A549 (cell line): ENCODE measurements around the gene TAMM41. TPM values are rescaled to one million over a fixed set of nuclear protein-coding genes. Genes with fewer than 3 reads are reported as not detected.

Experiments
- ATAC-seq, 2 experiments: fragments of 200-7000 bp in 1 of 2; fragments of >200 bp in 1 of 2; cut with Nextera tagmentation in 1 of 2; cut with Tn5 transposase in 1 of 2; 3 replicates each; pipeline versions ENCODE4 v1.8.0 to v1.9.1; 2018 to 2020; ENCODE audit warnings: mild to moderate bottlenecking in 1 of 2, moderate library complexity in 1 of 2
- CTCF ChIA-PET: fragments of 300-600 bp; sonication (Branson Sonifier 250); formaldehyde crosslinking; extraction: SDS; loops from one replicate; lab custom pipeline; 2021; ENCODE audit warnings: antibody characterized with exemption, inconsistent platforms; lab: Yijun Ruan, JAX
- POLR2A ChIA-PET: fragments of 350-600 bp; formaldehyde crosslinking; extraction: SDS; loops from one replicate; lab custom pipeline; 2021; ENCODE audit warnings: antibody characterized with exemption, inconsistent platforms; lab: Yijun Ruan, JAX
- DNase-seq, 2 experiments: peaks; one replicate each; pipeline versions ENCODE4 v3.0.0 to v3.0.0-alpha.2; 2011 to 2016; ENCODE audit warnings: low read depth in 1 of 2, low spot score in 1 of 2
- FAIRE-seq: peaks from 2 replicates; lab custom pipeline; 2011; peaks lifted over from hg19 to GRCh38; lab: Jason Lieb, UNC
- H3K27ac ChIP-seq, 2 experiments: fragments of >200 bp; sonication (Bioruptor Twin); formaldehyde crosslinking; 3 replicates each; pipeline ENCODE4 v1.5.1; 2016 to 2017
- H3K4me1 ChIP-seq: fragments of >200 bp; sonication (Bioruptor Twin); formaldehyde crosslinking; 3 replicates; pipeline ENCODE4 v1.6.1; 2016
- H3K4me2 ChIP-seq: fragments of >200 bp; sonication (Bioruptor Twin); formaldehyde crosslinking; 3 replicates; pipeline ENCODE4 v1.6.1; 2016
- H3K4me3 ChIP-seq: fragments of >200 bp; sonication (Bioruptor Twin); formaldehyde crosslinking; 3 replicates; pipeline ENCODE4 v1.5.1; 2016
- H3K9me3 ChIP-seq: fragments of >200 bp; sonication (Bioruptor Twin); formaldehyde crosslinking; 3 replicates; pipeline ENCODE4 v1.6.1; 2016
- CBX2 ChIP-seq: fragments of 200-600 bp; sonication (generic); IDR thresholded peaks from 2 replicates; pipeline ENCODE4 v1.6.1; 2016; ENCODE audit warnings: low read depth, mild to moderate bottlenecking, borderline replicate concordance
- CEBPB ChIP-seq, 2 experiments: fragments of >200 bp in 1 of 2; sonication (Bioruptor Twin) in 1 of 2; formaldehyde crosslinking in 1 of 2; IDR thresholded peaks; 2 replicates each; pipeline ENCODE4 v1.6.1; 2012 to 2016
- EHMT2 ChIP-seq: fragments of 200-600 bp; sonication (generic); IDR thresholded peaks from 2 replicates; pipeline ENCODE4 v1.6.1; 2016; ENCODE audit warnings: antibody characterized with exemption, low read depth, mild to moderate bottlenecking, moderate library complexity
- FOXS1 ChIP-seq: fragments of 250-450 bp; sonication (Bioruptor Pico); IDR thresholded peaks from 2 replicates; pipeline ENCODE4 v1.5.0; 2020; ENCODE audit warnings: mild to moderate bottlenecking, moderate library complexity
- HDAC2 ChIP-seq: fragments of 200-600 bp; sonication (generic); IDR thresholded peaks from 2 replicates; pipeline ENCODE4 v1.6.1; 2016
- HMGXB4 ChIP-seq: fragments of 250-450 bp; sonication (Bioruptor Pico); IDR thresholded peaks from 2 replicates; pipeline ENCODE4 v1.5.0; 2021; ENCODE audit warnings: mild to moderate bottlenecking, moderate library complexity, borderline replicate concordance
- HOXA7 ChIP-seq: fragments of 250-450 bp; sonication (Bioruptor Pico); IDR thresholded peaks from 2 replicates; pipeline ENCODE4 v1.5.0; 2020; ENCODE audit warnings: mild to moderate bottlenecking, moderate library complexity
- HOXB13 ChIP-seq: fragments of 250-450 bp; sonication (Bioruptor Pico); IDR thresholded peaks from 2 replicates; pipeline ENCODE4 v1.5.0; 2020; ENCODE audit warnings: low read depth, mild to moderate bottlenecking, moderate library complexity
- HOXB5 ChIP-seq: fragments of 250-450 bp; sonication (Bioruptor Pico); IDR thresholded peaks from 2 replicates; pipeline ENCODE4 v1.5.0; 2020; ENCODE audit warnings: mild to moderate bottlenecking, moderate library complexity
- JUNB ChIP-seq: fragments of >200 bp; sonication (Bioruptor Twin); formaldehyde crosslinking; IDR thresholded peaks from 2 replicates; pipeline ENCODE4 v1.6.1; 2016
- MAFK ChIP-seq: fragments of 450-650 bp; IDR thresholded peaks from 2 replicates; pipeline ENCODE4 v1.6.1; 2014; ENCODE audit not compliant: partially characterized antibody
- NFE2L2 ChIP-seq: fragments of 150-350 bp; conservative IDR thresholded peaks from 2 replicates; pipeline ENCODE4 v1.6.1; 2014; ENCODE audit warnings: low read length
- NPAS2 ChIP-seq: fragments of 250-450 bp; sonication (Bioruptor Pico); IDR thresholded peaks from 2 replicates; pipeline ENCODE4 v1.8.0; 2022; ENCODE audit warnings: mild to moderate bottlenecking, moderate library complexity, borderline replicate concordance
- RAD21 ChIP-seq, 2 experiments: fragments of >200 bp in 1 of 2; sonication (Bioruptor Twin) in 1 of 2; formaldehyde crosslinking in 1 of 2; IDR thresholded peaks in 1 of 2; conservative IDR thresholded peaks in 1 of 2; 2 replicates in 1 of 2; 3 replicates in 1 of 2; pipeline ENCODE4 v1.6.1; 2012 to 2018; ENCODE audit warnings: inconsistent platforms in 1 of 2
- TP53 ChIP-seq: fragments of 250-450 bp; sonication (Bioruptor Pico); IDR thresholded peaks from 2 replicates; pipeline ENCODE4 v1.5.0; 2021; ENCODE audit warnings: mild to moderate bottlenecking, moderate library complexity
- WGBS: methylation state at CpG from one replicate; pipeline ENCODE4 v1.1.6; 2017; ENCODE audit errors: missing lambda C conversion rate; 5-methylcytosine and 5-hydroxymethylcytosine counted together
- polyA plus RNA-seq, 4 experiments: library from polyadenylated mRNA; depleted of rRNA in 3 of 4; stranded (reverse); fragments of >200 nt; fragmentation: RNase III in 1 of 4; extraction: RNeasy Plus Mini Kit Qiagen cat#74134 plus additional on column Dnase treatment in 1 of 4; gene quantifications; 2 replicates in 3 of 4; 3 replicates in 1 of 4; pipeline ENCODE4 v1.2.3, GENCODE V29; 2011 to 2017
- TF ChIP-seq, protein P1 (sequence below): fragments of >200 bp; sonication (Bioruptor Twin); formaldehyde crosslinking; IDR thresholded peaks from 3 replicates; pipeline ENCODE4 v1.6.1; 2016

TAMM41 gene
- polyA plus RNA-seq, 2 of the 4 experiments (the other 2 are of a cell fraction): 16.1 to 17.5 TPM

GRCh38 chr3:11764931-11765363 lies 81.7 kb downstream of the TAMM41 start:
- TF ChIP-seq EHMT2 (no peak), TP53 (CRISPR knock-in tag) (no peak)
- ChIA-PET POLR2A (no interaction called here), CTCF (interaction anchor here (0.6 to 1.6 kb wide), 4 partner anchors 8 to 70 kb away, joined by 3 to 5 read pairs (median 3); no protein-coding TSS in a partner anchor)
- Histone ChIP-seq H3K4me3 (no peak overlapping the region), H3K9me3 (no peaks in the 10 kb centered on the region), H3K4me1 (no peaks in the 10 kb centered on the region), H3K27ac (no peak overlapping the region), H3K4me2 (no peak overlapping the region)
- no peak for ATAC-seq
- FAIRE-seq: no peak
- no peak for DNase-seq
- 66% methylated on average over 5 of the region's 5 CpGs for WGBS

- no peak for FAIRE-seq
- Histone ChIP-seq H3K27ac (no peak overlapping the region), H3K4me1 (no peaks in the 10 kb centered on the region), H3K9me3 (no peaks in the 10 kb centered on the region), H3K4me2 (no peak overlapping the region)
- ATAC-seq: no peak
- no peak for DNase-seq
- POLR2A ChIA-PET: no interaction called here
- no peak for TF ChIP-seq NPAS2
- no peak for TF ChIP-seq TP53 (CRISPR knock-in tag)
- TF ChIP-seq JUNB: no peak
- no peak for TF ChIP-seq NFE2L2
- TF ChIP-seq FOXS1 (CRISPR knock-in tag): no peak
- TF ChIP-seq CEBPB (IDR thresholded peaks at IDR 0.05): no peak
- TF ChIP-seq HDAC2: no peak
- TF ChIP-seq CBX2: no peak
- TF ChIP-seq RAD21 (conservative IDR thresholded peaks at IDR 0.05 in 1 of 2, IDR thresholded peaks at IDR 0.05 in 1 of 2): no peak
- TF ChIP-seq HOXA7: no peak
- TF ChIP-seq MAFK: no peak
- no peak for TF ChIP-seq HOXB13 (CRISPR knock-in tag)
- TF ChIP-seq HOXB5: no peak
- TF ChIP-seq, all 56 proteins: peak for 0
- 18% methylated on average over 2 of the region's 2 CpGs for WGBS
- H3K4me3 ChIP-seq: no peak overlapping the region
- CTCF ChIA-PET: no interaction called here
These were observed 86.7 kb downstream of the TAMM41 start for GRCh38 chr3:11759996-11760395.

- ATAC-seq: no peak; a peak in 2 of 6 replicates
These were observed 88.8 kb downstream of the TAMM41 start for GRCh38 chr3:11757929-11758328.

More at GRCh38 chr3:11757929-11758328, 88.8 kb downstream of the TAMM41 start:
- Histone ChIP-seq H3K4me3 (no peak overlapping the region), H3K4me1 (no peaks in the 10 kb centered on the region), H3K4me2 (no peak overlapping the region), H3K9me3 (no peaks in the 10 kb centered on the region), H3K27ac (no peak overlapping the region)
- ChIA-PET POLR2A (no interaction called here), CTCF (no interaction called here)
- 75% methylated on average over 6 of the region's 6 CpGs for WGBS
- DNase-seq (no peak), FAIRE-seq (no peak)
- TF ChIP-seq HMGXB4 (CRISPR knock-in tag) (no peak), JUNB (no peak)
- TF ChIP-seq, protein P1, sequence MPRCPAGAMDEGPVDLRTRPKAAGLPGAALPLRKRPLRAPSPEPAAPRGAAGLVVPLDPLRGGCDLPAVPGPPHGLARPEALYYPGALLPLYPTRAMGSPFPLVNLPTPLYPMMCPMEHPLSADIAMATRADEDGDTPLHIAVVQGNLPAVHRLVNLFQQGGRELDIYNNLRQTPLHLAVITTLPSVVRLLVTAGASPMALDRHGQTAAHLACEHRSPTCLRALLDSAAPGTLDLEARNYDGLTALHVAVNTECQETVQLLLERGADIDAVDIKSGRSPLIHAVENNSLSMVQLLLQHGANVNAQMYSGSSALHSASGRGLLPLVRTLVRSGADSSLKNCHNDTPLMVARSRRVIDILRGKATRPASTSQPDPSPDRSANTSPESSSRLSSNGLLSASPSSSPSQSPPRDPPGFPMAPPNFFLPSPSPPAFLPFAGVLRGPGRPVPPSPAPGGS: no peak
